Posterior cingulate gyrus (tissue), 11 donors: ENCODE data around the gene HYAL3.
"Not testable (repeated sequence)": the region's sequence is repeated elsewhere in the genome, so short reads cannot be mapped to it uniquely, and the experiment has no call there.

ENCODE experiments used
- DNase-seq, 10 donors: peaks; one replicate each; pipeline versions ENCODE4 v3.0.0 to v3.0.0-alpha.2; 2020 to 2021; ENCODE audit warnings: mixed read lengths in 3 of 10
- intact Hi-C: fragments of 100-400 bp; cut with DNase I; formaldehyde crosslinking; loops from one replicate; pipeline ENCODE4 v1.15.1; 2023

The HYAL3 gene

DNA sequence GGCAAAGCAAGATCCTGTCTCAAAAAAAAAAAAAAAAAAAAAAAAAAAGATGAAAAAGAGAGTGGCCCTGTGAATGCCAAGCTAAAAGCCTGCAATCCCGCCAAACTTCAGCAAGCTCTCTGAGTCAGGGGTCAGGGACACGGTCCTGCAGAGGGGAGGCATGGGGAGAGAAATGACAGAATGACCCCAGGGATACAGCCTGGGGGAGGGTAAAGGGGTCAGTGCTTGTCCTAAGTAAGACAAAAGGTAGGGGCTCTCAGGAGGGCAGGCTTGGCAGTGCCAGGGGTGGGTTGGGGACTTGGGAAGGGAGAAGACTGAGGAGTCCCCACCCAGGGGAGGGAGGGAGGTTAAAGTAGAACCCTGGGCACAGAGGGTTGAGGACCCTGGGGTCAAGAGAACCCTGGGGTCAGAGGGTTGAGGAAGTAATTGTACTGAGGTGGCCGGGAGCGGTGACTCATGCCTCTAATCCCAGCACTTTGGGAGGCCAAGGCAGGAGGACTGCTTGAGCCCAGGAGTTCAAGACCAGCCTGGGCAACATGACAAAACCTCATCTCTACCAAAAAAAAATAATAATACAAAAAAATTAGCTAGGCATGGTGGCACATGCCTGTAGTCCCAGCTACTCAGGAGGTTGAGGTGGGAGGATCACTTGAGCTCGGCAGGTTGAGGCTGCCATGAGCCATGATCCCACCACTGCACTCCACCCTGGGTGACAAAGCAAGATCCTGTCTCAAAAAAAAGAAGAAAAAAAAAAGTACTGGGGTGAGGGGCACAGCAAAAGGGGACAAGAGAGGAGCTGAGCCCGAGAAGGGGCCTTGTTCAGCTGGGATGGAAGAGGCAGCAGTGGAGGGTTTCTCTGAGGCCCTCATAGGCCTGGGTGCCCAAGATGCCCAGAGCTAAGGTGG lies 35.5 kb downstream of the HYAL3 start:
- intact Hi-C loops = no loop called here
- DNase-seq = no peak

DNA sequence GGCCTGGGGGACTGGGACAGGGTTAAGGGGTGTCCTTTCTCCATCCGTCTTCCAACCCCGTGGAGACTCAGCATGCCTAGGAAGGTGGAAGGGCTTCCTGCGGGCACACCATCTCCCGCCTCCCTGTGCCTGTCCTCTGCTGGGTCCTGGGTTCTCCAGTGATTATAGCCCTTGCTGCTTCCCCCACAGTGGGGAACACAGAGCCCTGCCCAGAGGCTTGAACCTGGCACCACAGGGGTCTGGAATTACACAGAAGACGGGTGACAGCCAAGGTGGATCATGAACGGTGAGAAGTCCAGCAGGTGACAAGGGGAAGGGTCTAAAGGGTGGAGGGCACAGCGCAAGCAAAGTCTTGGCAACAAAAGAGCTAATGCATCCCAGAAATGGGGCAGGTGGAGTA lies 36.4 kb downstream of the HYAL3 start:
- no peak for DNase-seq
- intact Hi-C loops = no loop called here

DNA sequence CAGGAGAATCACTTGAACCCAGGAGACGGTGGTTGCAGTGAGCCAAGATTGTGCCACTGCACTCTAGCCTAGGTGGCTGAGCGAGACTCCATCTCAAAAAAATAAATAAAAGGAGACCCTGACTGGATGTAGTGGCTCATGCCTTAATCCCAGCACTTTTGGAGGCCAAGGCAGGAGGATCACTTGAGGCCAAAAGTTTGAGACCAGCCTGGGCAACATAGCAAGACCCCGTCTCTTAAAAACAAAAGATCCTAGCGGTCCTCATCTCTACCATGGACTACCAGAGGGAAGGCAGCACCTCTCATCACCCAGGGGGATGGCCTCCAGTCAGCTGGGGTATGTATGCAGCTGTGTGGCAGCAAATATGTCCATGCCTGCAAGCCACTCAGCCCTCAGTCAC lies 37.0 kb downstream of the HYAL3 start:
- intact Hi-C loops, DNase-seq: not testable (repeated sequence)

DNA sequence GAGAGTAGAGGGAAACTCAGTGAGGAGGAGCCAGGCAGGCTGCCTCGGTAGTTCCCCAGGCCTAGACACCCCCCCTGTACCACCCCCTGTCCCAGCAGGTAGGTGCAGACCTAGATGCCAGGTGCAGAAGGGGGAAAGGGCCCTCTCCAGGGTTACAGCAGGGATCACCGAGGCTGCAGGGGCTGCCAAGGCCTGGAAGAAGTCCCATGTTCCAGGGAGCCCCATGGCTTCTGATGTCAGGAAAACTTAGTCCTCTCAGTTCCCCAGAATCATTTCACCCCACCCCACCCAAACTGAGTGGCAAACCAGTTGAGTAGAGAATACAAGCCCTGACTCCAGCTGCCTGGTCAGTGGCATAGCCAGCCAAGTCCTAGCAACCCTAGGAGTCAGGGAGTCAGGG lies 37.7 kb downstream of the HYAL3 start:
- intact Hi-C loops = no loop called here

DNA sequence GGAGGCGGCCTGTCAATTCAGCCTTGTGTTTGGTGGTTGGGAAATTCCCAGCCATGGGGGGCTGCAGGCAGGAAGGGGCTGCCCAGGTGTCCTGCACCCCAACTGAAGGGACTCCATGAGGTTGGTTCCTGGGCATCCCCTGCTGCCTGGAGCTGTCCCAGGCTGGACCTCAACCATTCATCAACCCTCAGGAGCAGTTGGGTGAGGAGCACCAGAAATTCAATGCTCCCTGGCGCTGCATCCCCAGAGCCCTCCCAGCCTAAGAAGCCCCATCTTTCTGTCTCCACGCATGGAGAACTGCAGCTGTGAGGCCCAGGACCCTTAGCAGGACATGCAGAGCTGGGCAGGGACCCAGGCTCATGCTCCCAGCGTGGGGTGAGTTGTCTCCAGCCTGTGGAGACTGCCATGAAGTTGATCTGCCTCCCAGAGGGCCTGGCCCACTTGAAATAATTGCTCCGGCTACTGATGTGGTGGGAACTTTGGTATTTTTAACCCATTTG lies 38.2 kb downstream of the HYAL3 start:
- intact Hi-C loops = loop anchor here (1.0 kb wide), 1 partner anchor 11 kb away; no protein-coding TSS in a partner anchor
- DNase-seq = peak in 1 of 10 donors; percentile 83

More for the DNA sequence above, 37.7 kb downstream of the HYAL3 start:
- DNase-seq = no peak

DNA sequence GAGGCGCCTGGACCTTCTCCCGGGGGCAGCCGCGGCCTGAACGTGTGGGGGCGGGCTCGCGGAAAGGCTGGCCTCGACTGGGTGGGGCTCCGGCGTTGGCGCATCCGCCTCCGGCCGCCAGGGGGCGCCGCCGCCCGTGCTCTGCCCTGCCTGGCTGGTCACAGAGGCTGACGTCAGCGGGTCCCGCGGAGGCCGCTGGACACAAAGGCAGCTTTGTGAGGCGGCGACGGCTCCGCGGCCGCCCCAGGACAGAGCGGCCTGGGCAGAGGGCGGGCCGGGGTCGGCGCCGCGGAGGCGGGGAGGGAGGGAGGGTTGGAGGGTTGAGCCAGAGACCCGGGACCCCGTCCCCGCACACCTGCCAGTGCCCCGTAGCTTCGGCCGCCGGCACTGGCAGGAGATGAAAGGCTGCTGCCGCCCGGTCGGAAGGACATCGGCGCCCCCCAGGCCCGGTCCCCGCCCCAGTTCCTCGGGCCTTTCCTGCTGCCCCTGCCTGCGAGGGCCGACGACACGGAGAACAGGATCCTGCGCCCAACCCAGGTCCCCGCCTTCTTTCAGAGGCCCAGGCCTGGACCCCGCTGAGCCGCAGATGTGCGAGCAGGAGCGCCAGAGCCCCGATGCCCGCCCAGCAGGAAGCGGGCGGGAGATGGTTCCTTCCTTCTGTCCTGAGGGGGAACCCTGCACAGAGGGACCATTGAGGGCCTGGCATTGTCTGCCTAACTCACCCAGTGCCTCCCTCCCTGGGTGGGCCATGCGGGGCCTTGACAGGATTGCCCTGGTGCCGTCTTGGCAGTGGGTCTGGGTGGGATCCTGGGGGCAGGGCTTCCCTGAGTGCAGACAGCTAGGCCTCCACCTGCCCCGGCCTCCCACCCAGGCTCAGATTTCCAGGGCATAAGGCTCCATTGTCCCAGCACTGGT lies 38.9 kb downstream of the HYAL3 start:
- peak; percentile 91 to 99 (median 94) for DNase-seq
- intact Hi-C loops = loop anchor here (1.0 kb wide), 1 partner anchor 12 kb away; no protein-coding TSS in a partner anchor

DNA sequence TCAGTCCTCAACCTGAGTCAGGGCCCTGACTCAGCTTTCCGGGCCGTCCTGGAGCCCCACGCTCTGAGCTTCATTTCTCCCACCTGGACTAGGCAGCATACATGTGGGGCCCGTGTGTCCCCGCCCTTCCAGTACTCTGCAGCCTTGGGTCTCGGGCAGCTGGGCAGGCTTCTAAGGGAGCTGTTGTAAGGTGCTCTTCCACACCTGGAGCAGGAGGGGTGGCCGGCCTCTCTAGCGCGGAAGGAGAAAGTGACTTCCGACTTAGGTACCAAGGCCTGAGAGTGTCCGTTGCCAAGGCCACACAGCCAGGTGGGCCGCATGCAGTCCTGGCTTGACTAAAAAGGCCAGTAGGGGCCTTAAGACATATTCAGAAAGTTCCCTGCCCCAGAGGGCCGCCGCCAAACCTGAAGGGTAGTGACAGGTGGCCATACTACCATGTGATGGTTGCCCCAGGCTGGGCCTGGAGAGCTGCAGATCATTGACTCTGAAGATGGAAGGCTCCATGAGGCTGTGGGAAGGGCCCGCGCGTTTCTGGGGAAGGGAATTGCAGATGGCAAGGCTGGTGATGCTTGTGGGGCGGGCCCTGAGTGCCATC lies 39.7 kb downstream of the HYAL3 start:
- DNase-seq = peak in 2 of 10 donors; percentile 21 to 85
- intact Hi-C loops = loop anchor here (1.0 kb wide), 1 partner anchor 13 kb away; no protein-coding TSS in a partner anchor

DNA sequence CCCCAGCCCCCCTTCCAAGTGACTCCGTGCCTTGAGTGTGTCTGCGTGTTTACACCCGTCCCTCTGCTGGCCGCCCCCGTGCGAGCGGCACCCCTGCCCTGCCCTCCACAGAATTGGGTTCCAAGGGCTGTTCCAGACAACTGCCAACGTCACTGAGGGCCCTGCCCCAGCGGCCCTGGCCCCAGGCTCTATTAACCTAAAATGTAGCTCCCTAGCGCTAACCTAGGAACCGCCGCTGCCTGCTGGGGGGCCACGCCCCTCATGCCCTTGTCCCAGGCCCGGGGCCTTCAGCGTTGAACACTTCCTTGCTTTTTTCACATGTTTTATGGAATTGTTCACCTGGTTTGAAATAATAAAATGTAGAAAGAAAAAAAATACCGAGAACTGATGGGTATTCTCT lies 40.2 kb downstream of the HYAL3 start:
- intact Hi-C loops = no loop called here
- DNase-seq = peak in 2 of 10 donors; percentile 22 to 86

DNA sequence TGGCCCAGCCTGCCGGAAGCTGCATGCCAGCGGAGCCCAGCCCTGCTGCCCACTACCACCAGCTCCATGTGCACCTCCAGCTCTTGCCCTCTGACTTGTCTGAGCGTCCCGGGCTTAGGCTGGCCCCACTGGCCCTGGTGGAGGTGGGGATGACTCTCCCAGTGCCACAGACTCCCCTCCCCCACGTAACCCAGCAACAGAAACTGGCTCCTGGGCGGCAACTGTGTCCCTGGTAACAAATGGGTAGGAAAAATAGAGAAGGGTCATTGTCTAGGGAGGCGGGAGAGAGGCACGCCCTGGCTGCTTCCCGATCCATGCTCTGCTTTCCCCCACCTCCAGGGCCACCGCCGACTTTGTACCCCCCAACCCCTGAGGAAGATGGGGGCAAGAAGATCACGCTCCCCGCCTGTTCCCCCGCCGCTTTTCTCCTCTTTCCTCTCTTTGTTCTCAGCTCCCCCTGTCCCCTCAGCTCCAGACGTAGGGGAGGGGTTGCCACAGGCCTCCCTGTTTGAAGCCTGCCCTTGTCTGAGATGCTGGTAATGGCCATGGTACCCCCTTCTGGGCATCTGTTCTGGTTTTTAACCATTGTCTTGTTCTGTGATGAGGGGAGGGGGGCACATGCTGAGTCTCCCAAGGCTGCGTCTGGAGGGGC lies 41.0 kb downstream of the HYAL3 start:
- intact Hi-C loops = no loop called here
- DNase-seq = peak in 2 of 10 donors; percentile 27 to 83

DNA sequence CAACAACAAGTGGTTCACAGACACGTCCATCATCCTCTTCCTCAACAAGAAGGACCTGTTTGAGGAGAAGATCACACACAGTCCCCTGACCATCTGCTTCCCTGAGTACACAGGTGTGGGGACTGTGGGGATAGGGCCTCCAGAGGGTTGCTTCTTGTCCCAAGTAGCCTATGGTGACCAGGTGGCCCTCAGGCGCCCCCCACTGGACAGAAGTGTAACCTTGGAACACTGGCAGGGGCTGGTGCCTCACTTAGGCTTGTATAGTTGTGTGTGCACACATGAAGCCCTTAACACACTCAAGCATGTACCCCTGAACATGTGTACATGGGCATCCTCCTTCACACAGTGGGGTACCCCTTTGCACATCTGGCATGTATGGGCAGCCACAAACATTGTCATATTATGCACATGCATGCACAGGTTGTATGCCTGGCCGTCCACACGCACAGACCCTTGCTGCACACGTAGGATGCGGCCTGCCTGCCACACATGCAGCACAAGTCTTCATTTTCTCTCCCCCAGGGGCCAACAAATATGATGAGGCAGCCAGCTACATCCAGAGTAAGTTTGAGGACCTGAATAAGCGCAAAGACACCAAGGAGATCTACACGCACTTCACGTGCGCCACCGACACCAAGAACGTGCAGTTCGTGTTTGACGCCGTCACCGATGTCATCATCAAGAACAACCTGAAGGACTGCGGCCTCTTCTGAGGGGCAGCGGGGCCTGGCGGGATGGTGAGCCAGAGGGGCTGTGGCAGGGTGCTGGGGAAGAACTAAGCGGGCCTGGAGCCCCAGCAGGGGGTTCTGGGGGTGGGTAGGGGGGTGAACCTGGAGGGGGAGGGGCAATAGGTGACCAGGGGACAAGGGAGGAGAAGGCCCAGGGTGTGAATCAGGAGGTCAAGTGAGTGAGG lies 42.0 kb downstream of the HYAL3 start:
- intact Hi-C loops = no loop called here
- peak in 2 of 10 donors; percentile 40 to 67 for DNase-seq

DNA sequence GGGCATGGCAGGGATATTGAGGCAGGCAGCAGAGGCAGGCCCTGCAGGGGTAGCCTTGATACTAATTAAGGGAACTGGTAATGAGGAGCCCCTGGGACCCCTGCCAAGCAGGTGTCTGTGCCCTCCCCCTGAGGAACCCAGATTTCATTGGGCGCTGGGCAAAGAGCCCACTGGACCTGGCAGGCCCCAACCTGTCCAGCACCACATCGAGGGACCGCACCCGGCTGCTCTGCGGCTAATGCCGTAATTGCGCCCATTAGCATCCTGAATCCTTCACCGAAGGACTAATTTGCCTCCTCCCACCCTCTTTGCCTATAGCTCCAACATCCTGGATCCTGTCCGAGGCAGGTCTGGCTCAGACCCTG lies 44.0 kb downstream of the HYAL3 start:
- intact Hi-C loops = no loop called here
- DNase-seq = no peak

DNA sequence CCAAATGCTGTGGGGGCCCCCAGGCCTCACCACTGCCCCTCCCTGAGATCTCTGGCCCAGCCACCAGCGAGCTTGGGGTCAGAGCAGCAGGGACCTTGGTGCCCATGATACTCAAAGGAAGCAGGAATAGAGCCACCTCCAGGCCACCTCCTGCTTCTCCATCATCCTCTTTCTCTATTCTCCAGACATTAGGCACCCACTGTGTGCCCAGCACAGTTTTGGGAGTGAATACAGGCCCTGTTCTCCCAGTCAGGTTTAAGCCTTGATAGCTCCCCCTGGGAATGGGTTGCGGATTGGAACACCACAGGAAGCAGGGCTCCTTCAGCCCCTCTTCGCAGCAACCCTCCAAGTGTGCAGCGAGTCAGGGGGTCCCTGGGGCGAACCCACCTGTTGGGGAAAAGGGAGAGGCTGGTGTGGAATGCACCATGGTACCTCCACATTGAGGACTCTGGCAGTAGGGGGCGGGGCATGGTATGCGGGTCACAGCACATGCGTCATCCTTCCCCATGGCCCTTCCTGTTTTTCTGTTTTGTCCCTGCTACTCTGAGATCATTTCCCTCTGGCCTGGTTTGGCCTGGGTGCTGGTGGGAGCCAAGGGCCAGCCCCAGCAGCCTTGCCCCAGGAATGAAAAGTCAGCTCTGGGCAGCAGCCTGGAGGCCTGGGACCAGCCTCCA lies 44.5 kb downstream of the HYAL3 start:
- peak in 1 of 10 donors; percentile 84 for DNase-seq
- intact Hi-C loops = no loop called here

DNA sequence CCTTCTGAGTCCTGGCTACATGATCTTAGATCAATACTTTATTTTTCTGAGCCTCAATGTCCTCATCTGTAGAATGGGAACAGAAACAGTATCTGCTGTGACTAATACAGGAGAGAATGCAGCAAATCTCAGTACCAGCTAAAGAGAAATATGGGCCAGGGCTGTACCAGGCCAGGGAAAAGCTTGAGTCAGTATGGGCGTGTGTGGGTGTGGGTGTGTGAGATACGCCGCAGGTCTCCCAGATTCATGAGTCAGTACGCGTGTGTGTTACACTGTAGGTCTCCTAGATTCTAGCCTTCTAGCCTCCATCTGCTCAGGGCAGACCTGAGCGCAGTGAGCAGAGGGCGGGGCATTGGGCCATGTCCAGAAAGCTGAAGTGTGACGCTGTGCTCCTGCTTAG lies 48.0 kb downstream of the HYAL3 start:
- intact Hi-C loops = no loop called here
- DNase-seq = no peak

DNA sequence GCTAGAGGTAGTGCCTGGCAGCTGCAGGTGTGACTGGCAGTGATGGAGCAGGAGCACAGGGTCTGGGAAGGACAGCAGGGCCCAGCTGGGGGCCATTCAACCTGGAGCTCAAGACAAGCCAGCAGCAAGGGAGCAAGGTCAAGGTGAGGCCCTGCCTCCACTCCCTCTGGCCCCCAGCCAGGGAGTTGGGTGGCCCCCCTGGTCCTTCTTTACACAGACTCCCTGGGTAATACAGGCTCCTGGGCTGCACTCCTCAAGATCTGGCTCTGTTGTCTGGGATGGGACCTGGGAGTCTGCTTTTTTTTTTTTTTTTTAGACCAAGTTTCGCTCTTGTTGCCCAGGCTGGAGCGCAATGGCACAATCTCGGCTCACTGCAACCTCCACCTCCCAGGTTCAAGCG lies 48.7 kb downstream of the HYAL3 start:
- intact Hi-C loops = no loop called here
- DNase-seq = no peak

DNA sequence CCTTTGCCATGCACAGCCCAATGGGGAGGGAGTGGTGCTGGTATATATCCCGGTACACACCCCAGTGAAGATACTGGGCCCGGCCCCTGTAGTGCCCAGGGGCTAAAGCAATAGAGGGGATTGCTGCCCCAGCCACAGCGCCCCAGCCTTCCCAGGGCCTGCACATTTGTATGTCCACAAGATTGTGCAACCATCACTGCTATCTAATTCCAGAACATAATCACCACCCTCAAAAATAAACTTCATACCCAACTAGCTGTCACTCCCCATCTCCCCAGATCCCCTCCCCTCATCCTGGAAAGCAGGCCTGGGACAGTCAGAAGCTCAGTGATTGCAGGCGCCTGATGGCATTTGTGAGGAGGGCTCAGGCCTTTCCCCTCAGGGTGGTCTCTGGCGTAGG lies 49.7 kb downstream of the HYAL3 start:
- no peak for DNase-seq
- intact Hi-C loops = no loop called here

DNA sequence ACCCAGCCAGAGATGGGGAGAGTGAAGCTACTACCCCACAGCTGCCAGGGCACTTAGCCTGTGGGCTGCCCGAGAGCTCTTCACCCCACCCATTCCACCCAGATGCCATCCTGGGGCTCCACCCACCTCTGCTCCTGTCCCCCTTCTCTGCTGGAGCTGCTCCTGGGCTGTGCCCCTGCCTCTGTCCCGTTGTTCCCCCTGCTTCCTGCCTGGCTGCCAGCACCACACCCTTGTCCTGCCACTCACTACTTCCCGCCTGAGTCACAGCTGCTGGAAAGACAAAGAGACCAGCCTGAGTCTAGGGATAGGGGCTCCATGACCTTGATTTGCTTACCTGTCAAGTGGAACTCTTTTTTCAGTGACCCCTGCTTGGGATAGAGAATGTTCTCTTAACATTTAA lies 50.8 kb downstream of the HYAL3 start:
- intact Hi-C loops = no loop called here
- no peak for DNase-seq

DNA sequence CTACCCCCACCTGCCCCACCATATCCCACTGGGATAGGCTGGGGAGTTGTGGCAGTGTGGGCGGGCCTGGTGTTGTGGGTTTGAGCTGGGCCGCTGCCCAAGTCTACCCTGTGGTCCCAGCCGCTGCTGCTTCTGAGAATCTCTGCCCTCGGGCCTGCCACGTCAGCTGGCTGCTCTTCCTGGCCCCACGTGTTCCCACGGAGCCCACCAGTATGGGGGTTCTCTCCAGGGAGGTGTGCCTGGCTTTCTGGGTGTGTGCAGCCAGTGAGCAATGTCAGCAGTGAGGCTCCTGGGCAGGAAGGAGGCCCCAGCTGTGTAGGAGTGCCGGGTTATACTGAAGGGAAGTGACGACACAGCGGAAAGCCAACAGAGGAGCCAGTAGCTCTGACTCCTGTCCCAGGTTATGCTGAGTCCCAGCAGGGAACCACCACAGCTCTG lies 52.7 kb downstream of the HYAL3 start:
- intact Hi-C loops = loop anchor here (1.0 kb wide), 1 partner anchor 19 kb away; no protein-coding TSS in a partner anchor
- DNase-seq = peak in 2 of 10 donors; percentile 49 to 91

DNA sequence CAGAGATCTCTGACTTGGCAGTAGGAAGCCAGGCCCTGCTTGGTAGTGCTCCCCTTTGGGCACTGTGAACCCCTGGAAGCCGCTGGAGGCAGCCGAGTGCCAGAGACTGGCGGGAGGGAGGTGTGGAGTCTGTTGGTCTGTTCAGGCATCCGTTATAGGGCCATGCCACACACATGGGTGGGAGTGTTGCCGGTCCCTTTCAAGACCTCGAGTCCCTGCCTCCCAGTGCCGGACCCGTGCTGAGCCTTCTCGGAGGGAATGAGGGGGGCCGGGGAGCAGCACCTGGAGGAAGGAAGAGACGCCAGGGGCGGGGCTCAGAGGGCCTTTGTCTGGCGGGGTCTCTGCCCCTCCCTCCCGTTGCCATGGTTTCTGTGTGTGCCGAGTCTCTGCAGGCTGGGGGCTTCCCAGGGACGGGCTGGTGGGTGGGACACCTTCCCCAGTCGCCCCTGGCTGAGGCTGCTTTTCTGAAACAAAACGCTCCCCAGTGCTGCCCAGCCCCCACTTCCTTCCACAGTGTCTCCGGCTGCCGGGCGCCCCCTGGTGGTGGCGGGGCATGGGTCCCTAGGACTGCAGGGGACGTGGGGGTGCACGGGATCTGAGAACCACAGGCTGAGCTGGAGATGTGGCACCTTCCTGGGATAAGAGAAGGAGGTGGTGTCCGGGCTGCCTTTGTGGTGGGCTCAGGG lies 53.2 kb downstream of the HYAL3 start:
- intact Hi-C loops = loop anchor here (1.0 kb wide), 1 partner anchor 19 kb away; no protein-coding TSS in a partner anchor

More for the DNA sequence above, 53.2 kb downstream of the HYAL3 start:
- DNase-seq = peak; percentile 74 to 98 (median 91)
